GM18873 (cell line): ENCODE data around the gene NDST3.

Experiments
- ATAC-seq: cut with Tn5 transposase; IDR thresholded peaks from one replicate; pipeline ENCODE4 v1.9.1; 2021; ENCODE audit warnings: mild to moderate bottlenecking, moderate library complexity, moderate number of reproducible peaks; ENCODE audit not compliant: unreplicated experiment, low FRiP score

Gene NDST3

DNA sequence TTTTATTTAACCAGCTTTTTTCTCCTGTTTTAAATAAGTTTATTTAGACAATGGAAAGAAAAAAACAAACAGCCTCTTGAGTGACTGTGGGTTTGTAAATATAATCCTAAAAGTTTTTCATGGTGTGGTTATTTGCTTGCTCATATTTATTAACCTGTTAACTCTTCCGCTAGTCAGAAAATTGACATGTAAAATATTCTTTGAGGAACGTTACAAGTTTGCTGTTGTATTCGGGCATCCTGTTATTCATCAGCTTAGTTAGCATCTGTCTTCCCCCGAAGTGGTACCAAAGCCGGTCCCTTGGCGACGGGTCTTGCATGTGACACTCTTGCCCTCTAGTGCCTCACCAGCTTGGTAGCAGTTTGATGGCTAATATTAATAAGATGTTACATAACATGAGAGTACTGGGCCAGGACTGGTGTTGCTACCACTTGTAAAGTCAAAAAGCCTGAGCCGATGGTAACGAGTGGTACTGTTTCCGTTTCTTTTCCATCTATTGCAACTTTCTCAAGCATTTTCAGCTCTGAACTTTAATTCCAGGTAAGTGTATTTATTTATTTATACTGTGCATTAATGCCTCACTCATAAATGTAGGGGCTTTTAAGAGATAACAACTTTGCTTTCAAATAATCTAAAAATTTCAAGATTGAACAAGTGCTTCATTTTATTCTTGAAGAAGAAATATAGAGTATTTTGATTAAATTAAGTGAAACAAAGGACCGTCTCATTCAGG is at the start of gene NDST3:
Gene NDST3 (plus strand): TSS at position 434 of the 733 bp plus-strand sequence. CDS start 19,425 bp downstream, outside the sequence.
- ATAC-seq = peak; percentile 60

DNA sequence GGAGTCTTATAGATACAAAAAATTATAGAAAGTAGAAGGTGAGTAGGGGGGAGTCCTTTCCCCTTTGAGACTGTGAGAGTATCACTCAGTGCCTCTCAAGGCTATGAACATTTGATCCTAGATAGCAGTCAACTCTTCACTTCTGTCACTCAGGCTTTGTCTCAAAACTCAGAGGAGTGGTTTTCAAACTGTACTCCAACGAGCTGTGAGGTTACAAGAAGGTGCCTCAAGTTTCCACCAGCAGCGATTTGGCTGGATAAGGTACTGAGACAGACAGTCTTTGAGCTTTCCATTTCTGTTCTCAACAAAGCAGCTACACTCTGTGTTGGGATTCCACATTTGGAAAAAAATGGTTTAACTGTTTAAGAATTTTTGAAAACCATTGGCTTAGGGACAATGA is 48.0 kb upstream of the NDST3 start:
- no peak for ATAC-seq

DNA sequence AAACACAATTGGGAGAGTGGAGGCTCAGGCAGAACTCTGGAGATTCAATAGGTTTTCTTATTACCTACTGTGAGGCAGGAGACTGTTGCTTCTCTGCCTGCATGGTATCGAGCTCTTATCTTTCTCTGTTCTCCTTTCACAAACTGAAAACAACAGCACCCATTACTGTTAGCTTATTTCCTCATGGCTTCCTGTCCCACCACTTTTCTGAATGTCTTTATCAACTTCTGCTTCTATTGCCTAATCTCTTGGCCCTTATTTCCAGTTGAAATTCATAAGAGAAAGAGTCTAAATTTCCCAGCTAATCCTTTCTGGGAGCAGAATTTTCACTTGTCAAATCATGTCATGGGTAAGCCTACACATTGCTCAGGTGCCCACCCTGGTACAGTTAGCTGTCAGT is 46.8 kb upstream of the NDST3 start:
- no peak for ATAC-seq

DNA sequence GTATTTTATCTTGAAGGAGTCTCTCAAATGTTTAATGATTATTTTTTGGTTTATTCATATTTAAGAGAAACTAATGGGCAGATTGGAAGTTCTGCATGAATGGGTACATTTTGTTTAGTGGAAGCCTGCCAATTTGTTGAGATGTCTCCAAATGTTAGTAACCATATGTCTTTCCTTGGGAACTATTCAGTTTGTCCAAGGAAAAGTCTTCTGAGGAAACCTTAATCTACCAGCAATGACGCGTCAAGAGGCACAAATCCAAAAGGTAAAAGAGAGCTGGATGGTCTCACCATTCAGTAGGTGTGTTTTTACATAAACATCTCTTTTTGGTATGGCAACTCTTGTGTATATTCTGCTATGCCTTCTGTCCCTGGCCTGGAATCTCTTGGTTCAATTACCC is 37.4 kb upstream of the NDST3 start:
- no peak for ATAC-seq

DNA sequence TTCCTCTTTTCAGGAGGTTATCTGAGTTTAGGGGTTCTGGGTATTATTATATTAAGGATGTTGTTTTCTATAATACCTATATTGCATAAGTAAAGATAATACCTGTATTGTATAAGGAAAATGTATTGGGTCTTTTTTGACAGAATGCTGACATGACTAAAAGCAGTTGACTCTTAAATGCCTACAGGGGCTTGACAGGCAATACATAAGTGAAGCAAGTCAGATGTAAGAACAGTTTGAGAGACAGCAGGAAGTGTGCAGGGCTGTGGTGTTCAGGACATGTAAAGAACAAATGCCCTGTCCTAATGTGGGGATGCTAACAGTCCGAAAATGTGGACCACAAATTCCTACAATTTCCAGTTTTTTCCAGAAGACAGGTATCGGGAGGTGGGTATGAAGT is 30.2 kb upstream of the NDST3 start:
- no peak for ATAC-seq

DNA sequence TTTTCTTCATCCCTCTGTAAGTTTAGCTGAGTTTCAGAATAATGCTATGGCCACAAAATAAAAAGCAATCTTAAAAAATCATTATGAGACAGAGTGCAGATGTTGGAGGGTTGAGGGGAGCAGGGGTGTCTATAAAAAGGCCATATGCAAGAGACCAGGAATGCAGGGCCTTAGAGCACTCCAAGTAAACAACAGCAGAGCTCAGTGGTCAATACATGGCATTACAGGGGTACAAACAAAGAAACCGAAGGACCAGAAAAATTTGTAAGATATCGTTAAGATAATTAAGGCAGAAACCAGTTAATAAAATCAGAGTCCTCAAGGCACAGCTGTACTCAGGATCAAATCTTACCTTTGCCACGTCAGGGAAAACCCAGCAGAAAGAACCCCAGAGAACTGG is 28.4 kb upstream of the NDST3 start:
- no peak for ATAC-seq

DNA sequence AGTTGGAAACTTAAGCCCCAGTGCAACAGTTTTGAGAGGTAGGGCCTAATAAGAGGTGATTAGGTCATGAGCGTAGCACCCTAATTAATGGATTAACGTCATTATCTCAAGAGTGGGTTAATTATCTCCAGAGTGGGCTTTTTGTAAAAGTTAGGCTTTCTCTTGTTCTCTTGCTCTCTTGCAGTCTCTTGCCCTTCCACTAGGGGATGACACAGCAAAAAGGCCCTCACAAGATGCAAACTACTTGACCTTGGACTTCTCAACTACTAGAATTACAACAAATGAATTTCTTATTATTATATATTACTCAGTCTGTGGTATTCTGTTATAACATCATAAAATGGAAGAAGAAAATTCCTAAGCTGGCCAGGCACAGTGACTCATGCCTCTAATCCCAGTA is 22.1 kb upstream of the NDST3 start:
- ATAC-seq = no peak

DNA sequence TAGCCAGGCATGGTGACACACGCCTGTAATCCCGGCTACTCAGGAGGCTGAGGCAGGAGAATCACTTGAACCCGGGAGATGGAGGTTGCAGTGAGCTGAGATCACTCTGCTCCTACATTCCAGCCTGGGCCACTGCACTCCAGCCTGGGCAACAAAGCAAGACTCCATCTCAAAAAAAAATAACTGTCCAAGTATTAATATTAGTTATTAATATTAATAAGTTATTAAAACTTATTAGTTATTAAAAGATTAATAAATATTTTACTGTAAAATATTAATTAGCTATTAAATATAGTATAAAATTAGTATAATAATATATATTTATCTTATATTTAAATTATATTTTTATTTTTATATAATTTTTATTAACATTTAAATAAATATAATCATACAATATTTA is 19.5 kb upstream of the NDST3 start:
- no peak for ATAC-seq

DNA sequence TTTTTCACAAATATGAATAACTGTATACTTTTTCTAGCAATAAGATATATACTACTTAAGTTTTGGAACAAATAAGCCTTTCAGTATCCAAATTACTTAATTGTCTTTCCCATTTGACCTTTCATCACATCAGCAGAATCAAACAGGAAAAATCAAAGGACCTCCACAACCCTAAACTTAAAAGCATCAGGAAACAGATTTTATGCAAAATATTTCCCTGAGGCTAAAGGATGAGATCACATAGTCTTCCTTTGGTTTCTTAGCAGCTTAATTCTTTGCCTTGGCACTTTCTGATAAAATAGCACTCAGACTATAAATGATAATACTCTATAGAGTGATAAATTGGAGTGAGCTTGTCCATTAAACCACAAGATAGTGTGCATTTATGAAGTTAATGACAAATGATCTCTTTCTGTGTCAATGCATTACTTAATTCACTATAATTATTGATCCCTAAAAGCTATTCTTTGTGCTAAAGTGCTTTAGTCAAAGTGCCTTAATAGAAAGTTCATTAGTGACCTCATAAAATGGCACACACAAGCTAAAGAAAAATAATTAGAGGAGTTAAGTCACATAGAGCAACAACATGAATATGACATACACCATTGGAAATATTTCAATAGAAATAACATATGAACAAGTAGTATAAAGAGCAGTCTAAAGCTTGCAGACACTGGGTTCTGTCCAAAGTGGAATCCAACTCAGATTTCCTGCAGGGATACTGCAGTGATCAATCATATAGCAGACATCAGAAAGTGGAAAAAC is 15.7 kb upstream of the NDST3 start:
- no peak for ATAC-seq

DNA sequence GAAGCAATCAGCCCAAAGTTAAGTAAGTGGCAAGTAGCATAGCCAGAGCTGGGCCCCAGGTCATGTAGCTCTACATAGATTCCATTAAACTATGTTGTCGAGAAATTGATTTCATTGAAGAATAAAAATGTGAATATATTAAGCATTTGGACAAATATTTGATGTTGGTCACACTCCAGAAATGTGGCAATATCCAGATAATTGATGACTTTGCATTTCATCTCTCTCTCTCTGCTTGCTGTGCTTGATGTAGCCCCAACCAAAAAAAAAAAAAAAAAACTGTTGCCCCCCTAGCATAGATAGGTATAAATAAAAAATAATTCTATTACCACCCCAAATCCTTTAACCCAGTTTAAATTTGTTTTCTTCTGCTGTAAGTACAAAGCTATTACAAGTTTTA is 7.5 kb upstream of the NDST3 start:
- no peak for ATAC-seq

DNA sequence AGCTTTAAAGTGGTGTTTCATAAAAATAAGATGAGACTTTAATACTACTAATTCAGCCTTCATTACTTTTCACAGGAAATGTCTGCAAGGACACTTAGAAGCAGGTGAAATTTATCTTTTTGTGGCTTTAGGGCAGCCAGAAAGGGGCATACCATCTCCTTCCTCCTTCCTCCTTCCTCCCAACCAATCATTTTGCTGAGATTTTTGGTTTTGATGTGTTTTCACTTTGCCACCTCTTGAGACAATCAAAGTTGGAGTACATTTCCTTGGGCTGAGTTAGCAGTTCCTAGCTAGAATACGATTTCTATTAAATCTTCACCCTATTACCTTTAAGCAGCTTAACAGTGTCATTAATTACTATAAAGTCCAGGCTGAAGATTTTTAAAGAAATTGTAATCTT is 5.1 kb upstream of the NDST3 start:
- no peak for ATAC-seq

DNA sequence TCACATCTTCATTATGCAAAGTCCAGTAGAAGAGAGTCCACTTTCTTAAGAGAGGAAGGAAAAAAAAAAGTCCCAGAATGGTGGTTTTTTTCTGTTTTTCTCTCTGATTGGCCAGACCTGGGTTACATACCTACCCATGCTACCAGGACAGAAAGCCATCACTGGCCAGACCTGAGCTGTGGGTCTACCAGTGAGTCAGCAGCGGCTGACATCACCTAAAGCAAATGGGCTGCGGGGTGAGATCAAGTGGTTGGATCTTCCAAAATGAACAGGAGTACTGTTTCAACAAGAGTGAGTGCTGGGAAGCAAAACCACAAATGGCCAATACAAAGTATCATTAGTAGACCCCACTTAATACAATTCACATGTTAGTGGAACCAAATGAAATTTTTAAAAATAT is 1.6 kb upstream of the NDST3 start:
- ATAC-seq = no peak

DNA sequence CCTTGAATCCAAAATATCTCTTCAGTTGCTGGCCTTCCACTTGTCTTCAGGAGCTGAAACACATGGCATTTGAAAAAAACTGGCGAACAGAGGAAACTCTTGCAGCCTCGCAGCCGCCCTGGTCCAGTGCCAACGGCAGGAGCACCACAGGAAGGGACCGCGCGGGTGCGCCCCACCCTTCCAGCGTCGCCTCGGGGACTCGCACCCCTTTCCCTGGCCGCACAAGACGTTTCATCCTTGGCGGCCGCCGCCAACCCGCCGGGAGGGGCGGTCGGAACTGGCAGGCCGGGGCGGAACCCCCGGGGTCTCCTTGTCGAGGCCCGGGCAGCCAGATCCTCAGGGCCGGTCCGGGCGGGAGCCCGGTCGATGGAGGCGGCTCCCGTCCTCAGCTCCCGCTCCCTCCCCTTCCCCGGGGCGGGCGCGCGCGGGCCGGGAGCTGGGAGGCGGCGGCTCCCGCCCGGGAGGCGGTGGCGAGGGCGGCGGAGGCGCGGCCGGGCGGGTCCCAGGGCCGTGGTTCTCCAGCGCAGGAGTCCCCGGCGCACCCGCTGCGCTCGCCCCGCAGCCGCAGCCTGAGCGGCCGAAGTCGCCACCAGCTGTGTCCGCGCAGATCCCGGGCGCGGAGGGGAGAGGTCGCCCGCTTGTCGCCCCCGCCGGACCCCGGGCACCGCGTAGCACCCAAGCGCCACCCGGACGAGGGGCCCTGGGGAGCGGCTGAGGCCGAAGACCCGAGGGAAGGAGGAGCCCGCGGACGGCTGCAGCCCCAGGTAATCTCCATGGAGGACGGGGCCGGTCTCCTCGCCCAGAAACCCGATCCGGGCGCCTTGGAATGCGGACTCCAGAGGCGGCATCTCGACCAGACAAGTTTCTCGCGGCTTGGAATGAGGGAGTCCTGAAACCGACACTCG is 886 bp upstream of the NDST3 start:
- no peak for ATAC-seq

DNA sequence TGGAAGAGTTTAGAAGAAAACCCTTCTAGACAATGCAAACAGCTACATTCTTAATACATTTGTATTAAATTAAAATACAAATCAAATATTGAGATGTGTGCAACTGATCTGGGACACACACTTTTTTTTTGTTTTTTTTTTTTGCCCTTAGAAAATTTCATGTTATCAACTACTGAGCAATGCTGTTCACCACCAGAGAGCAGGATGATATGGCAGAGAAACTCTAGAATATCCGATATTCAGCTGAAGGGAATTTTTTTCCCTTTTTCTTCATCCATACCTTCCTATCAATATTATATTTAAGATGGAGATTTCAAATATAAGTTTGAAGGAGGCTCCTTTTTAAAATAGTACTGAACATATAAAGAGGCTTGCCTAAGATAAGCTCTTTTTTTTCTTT is 1.0 kb downstream of the NDST3 start:
- no peak for ATAC-seq

DNA sequence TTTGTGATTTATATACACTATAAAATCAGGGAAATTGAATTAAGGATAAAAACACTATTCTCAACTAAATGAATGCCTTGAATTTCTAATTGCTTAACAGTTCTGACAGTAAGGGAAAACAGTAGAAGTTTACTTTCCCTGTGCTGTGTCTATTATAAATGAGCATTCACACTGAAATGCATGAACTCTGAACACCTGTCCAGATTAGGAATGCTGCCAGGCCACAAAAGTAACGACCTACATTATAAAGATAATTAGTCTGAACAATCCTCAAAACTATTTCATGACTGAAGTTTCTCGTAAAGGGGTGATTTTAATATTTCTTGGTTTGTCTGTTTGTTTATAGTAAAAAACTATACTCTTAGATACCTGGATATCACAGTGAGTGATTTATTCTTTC is 2.0 kb downstream of the NDST3 start:
- ATAC-seq = no peak

DNA sequence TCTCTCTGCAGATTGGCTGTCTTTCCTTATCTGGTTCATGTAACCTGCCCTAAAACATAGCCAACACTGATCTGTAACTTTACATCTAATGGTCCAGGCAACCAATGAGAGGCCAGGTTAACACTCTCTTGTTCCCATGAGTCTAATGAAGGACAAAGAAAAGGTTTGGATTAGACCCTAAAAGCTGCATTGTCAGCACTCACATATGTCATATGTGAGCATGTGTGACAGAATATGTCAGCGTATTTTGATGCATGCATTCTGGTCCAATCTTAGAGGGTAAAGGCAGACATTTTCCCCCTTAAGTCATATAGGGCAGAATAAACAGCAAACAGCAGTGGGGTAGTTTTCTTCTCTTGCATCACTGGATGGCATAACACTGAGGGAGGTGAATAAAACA is 3.7 kb downstream of the NDST3 start:
- no peak for ATAC-seq

DNA sequence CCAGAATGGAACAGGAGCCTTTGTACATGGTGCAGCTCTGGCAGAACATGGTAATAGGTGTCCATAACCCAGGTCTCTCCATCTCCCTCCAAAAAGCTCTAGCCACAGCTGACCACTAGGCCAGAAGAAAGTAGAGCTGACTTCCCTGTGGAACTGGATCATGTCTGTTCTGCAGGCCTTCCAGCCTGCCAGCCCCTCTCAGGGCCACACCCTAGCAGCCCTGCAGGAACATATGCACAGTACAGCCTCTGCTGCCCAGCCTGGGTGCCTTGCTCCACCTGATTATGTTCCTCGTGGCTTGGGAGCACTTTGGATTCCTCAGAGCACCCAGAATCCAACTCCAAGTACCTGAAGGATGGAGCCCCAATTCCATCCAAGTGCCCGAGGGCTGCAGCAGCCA is 12.0 kb downstream of the NDST3 start:
- ATAC-seq = no peak

DNA sequence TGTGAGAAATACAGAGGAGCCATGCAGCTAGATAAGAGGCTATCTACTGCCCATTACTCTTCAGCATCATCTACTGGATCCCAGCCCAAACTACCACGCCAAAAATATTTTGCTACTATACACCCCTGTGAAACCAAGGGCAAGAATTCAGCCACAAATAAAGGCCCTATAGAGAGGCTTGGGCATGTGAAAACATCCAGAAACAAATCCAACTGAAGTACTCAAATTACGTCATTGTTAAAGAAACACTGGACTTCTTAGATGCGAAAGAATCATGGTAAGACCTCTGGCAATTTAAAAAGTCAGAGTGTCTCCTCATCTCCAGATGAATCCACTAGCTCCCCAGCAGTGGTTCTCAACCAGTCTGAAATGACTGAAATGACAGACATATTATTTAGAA is 12.8 kb downstream of the NDST3 start:
- no peak for ATAC-seq

DNA sequence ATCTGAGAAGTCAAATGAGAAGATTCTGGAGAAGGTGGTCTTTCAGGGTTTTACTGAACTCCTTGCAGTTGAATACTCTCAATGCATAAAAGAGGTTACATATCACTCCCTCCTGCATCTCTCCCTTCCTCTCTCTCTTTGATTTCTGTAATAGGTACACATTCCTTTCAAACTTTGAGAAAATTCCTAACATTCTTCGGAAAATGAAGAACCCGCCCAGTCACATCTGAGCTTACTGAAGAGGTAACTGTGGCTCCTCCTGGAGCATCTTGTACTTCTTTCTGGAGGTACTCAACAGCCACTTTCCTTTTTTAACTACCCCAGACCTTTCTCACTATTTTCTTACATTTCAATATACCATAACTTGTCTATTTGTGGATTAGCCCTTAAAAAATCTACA is 24.7 kb downstream of the NDST3 start:
- no peak for ATAC-seq

DNA sequence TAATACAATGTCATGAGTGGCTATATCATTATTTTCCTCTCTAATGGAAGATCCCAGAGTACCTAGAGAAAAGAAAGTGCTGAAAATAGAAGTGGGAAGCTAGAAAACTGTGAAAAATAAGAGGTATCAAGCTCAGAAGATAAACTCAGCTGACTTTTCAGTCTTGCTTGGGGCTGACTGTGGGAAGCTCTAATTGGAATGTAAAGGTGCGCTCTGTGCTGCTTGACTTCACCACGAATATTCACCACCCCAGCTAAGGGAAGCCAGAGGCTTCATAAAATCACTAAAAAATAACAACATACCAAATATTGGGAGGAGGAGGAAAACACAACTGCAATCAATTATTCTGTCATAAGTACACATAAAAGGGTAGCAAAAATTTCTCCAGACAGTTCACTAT is 25.1 kb downstream of the NDST3 start:
- no peak for ATAC-seq
